Endothelial cell of umbilical vein (primary cell): Measurements from ENCODE around the gene MDN1. TPM values are rescaled to one million over a fixed set of nuclear protein-coding genes. Genes with fewer than 3 reads are reported as not detected.

Source experiments
- BruUV-seq: library from RNA; stranded (reverse); fragments of 400-500 nt; replicated peaks from 2 replicates; lab custom pipeline; 2021; lab: Mats Ljungman, UMichigan
- CTCF ChIA-PET: fragments of 300-600, 350-600 bp; sonication (Branson Sonifier 250); formaldehyde crosslinking; loops from one replicate; lab custom pipeline; 2021; ENCODE audit warnings: antibody characterized with exemption, inconsistent platforms; lab: Charles Lee
- POLR2A ChIA-PET: fragments of 300-600, 350-600 bp; sonication (Branson Sonifier 250); formaldehyde crosslinking; loops from one replicate; lab custom pipeline; 2021; ENCODE audit warnings: antibody characterized with exemption, inconsistent platforms; lab: Charles Lee
- DNase-seq: peaks from one replicate; pipeline ENCODE4 v3.0.0-alpha.2; 2011; ENCODE audit warnings: low read depth, low spot score
- FAIRE-seq: peaks from 2 replicates; lab custom pipeline; 2011; peaks lifted over from hg19 to GRCh38; lab: Jason Lieb, UNC
- H2AFZ ChIP-seq: 2 replicates; pipeline ENCODE4 v1.6.0; 2012; ENCODE audit warnings: low read depth, low read length, control low read depth, inconsistent platforms
- H3K27ac ChIP-seq: 2 replicates; pipeline ENCODE4 v1.5.1; 2011; ENCODE audit warnings: low read depth, mild to moderate bottlenecking, control low read depth, low read length, moderate library complexity; ENCODE audit not compliant: insufficient read depth
- H3K27me3 ChIP-seq, 2 experiments: 2 replicates each; pipeline versions ENCODE4 v1.6.0 to v1.6.1; 2011; ENCODE audit warnings: low read length in 2 of 2, mixed read lengths in 1 of 2; ENCODE audit not compliant: control insufficient read depth in 2 of 2, insufficient read depth in 2 of 2
- H3K36me3 ChIP-seq, 2 experiments: 2 replicates in 1 of 2; 3 replicates in 1 of 2; pipeline ENCODE4 v1.5.1; 2011; ENCODE audit warnings: low read length in 2 of 2, mild to moderate bottlenecking in 1 of 2, moderate library complexity in 1 of 2; ENCODE audit not compliant: control insufficient read depth in 2 of 2, insufficient read depth in 2 of 2; ENCODE audit errors: extremely low read depth in 1 of 2
- H3K4me1 ChIP-seq: 3 replicates; pipeline ENCODE4 v1.5.1; 2011; ENCODE audit warnings: mild to moderate bottlenecking, low read length; ENCODE audit not compliant: control insufficient read depth, insufficient read depth; ENCODE audit errors: extremely low read depth
- H3K4me2 ChIP-seq: 2 replicates; pipeline ENCODE4 v1.6.1; 2011; ENCODE audit warnings: low read length, control low read depth, mixed read lengths; ENCODE audit not compliant: insufficient read depth
- H3K4me3 ChIP-seq, 3 experiments: fragments of 200-600 bp in 1 of 3; sonication (generic), shearing (Covaris generic) in 1 of 3; replicated peaks in 1 of 3; 2 replicates each; pipeline ENCODE4 v1.5.1; 2011 to 2016; ENCODE audit warnings: control low read depth in 3 of 3, low read length in 3 of 3, mild to moderate bottlenecking in 2 of 3, inconsistent platforms in 1 of 3, low read depth in 1 of 3, moderate library complexity in 1 of 3; ENCODE audit not compliant: insufficient read depth in 1 of 3
- H3K79me2 ChIP-seq: 2 replicates; pipeline ENCODE4 v1.6.0; 2012; ENCODE audit warnings: low read length, inconsistent platforms; ENCODE audit not compliant: control insufficient read depth, insufficient read depth
- H3K9ac ChIP-seq: replicated peaks from 2 replicates; pipeline ENCODE3; 2011; ENCODE audit warnings: low read length, control low read depth; ENCODE audit not compliant: insufficient read depth; ENCODE audit errors: extremely low read depth
- H3K9me1 ChIP-seq: replicated peaks from 3 replicates; pipeline ENCODE4 v1.6.0; 2011; ENCODE audit warnings: mild to moderate bottlenecking, low read length; ENCODE audit not compliant: control insufficient read depth, insufficient read depth; ENCODE audit errors: extremely low read depth
- H3K9me3 ChIP-seq: replicated peaks from 2 replicates; pipeline ENCODE4 v1.5.1; 2012; ENCODE audit warnings: low read length, inconsistent platforms; ENCODE audit not compliant: control insufficient read depth, insufficient read depth
- H4K20me1 ChIP-seq: replicated peaks from 2 replicates; pipeline ENCODE3; 2011; ENCODE audit warnings: mild to moderate bottlenecking, low read length; ENCODE audit not compliant: control insufficient read depth, insufficient read depth; ENCODE audit errors: extremely low read depth
- EZH2 ChIP-seq: IDR thresholded peaks from 2 replicates; pipeline ENCODE4 v1.6.1; 2012; ENCODE audit warnings: borderline replicate concordance, low read depth, mild to moderate bottlenecking, moderate library complexity, low read length, inconsistent platforms; ENCODE audit not compliant: severe bottlenecking
- FOS ChIP-seq: IDR thresholded peaks from 2 replicates; pipeline ENCODE4 v1.6.1; 2011; ENCODE audit warnings: mild to moderate bottlenecking, low read length, moderate library complexity, borderline replicate concordance; ENCODE audit not compliant: insufficient read depth
- GATA2 ChIP-seq: IDR thresholded peaks from 2 replicates; pipeline ENCODE4 v1.7.0; 2011; ENCODE audit warnings: low read depth, mild to moderate bottlenecking, moderate library complexity, mixed read lengths, low read length; ENCODE audit not compliant: insufficient read length, insufficient read depth
- JUN ChIP-seq: IDR thresholded peaks from 2 replicates; pipeline ENCODE4 v1.6.1; 2011; ENCODE audit warnings: borderline replicate concordance, low read depth; ENCODE audit not compliant: insufficient read length, insufficient read depth
- MYC ChIP-seq: IDR thresholded peaks from one replicate; pipeline ENCODE4 v1.6.1; 2011; ENCODE audit warnings: mild to moderate bottlenecking, low read depth, low read length
- POLR2A ChIP-seq: IDR thresholded peaks from 2 replicates; pipeline ENCODE4 v1.6.1; 2012; ENCODE audit warnings: low read depth, mild to moderate bottlenecking, control low read depth, low read length
- POLR2AphosphoS5 ChIP-seq: IDR thresholded peaks from 2 replicates; pipeline ENCODE4 v1.6.1; 2012; ENCODE audit warnings: low read depth, mild to moderate bottlenecking, control low read depth, low read length, moderate library complexity; ENCODE audit not compliant: insufficient read depth
- dilution Hi-C: fragments of 300-500 bp; cut with MboI; formaldehyde crosslinking; loops from one replicate; pipeline ENCODE4 v1.15.0; 2019; ENCODE audit warnings: low sequenced_read_pairs; ENCODE audit not compliant: extremely low pct_ligation_motif_present
- intact Hi-C: fragments of 100-400 bp; cut with micrococcal nuclease; formaldehyde crosslinking; loops from one replicate; pipeline ENCODE4 v1.10.0; 2022
- polyA plus RNA-seq, 4 experiments: library from polyadenylated mRNA; depleted of rRNA in 3 of 4; stranded (reverse) in 3 of 4; unstranded in 1 of 4; fragments of >200 nt; gene quantifications; 2 replicates each; pipeline versions ENCODE4 v1.2.1 to v1.2.3, GENCODE V29; 2011 to 2012; ENCODE audit warnings: missing spikeins in 1 of 4
- total RNA-seq: library from RNA; stranded (reverse); gene quantifications from 2 replicates; pipeline ENCODE4 v1.2.3, GENCODE V29; 2021
- TF ChIP-seq, protein P1 (sequence below), 2 donors: IDR thresholded peaks; 1 replicate in 1 of 2; 2 replicates in 1 of 2; pipeline ENCODE4 v1.5.1; 2011; ENCODE audit warnings: low read length in 2 of 2, mild to moderate bottlenecking in 2 of 2, moderate library complexity in 2 of 2, control low read depth in 1 of 2, inconsistent platforms in 1 of 2, low read depth in 1 of 2; ENCODE audit not compliant: insufficient read depth in 1 of 2; ENCODE audit errors: extremely low read depth in 1 of 2
- TF ChIP-seq, protein P2 (sequence below): IDR thresholded peaks from 2 replicates; pipeline ENCODE4 v1.6.1; 2011; ENCODE audit not compliant: insufficient read depth, insufficient read length

The MDN1 gene
- total and polyA plus RNA-seq, 2 donors (not counting 3 experiments of a cell fraction or from before 2014, with no cell fraction given) = 9.2 to 39.6 TPM

DNA sequence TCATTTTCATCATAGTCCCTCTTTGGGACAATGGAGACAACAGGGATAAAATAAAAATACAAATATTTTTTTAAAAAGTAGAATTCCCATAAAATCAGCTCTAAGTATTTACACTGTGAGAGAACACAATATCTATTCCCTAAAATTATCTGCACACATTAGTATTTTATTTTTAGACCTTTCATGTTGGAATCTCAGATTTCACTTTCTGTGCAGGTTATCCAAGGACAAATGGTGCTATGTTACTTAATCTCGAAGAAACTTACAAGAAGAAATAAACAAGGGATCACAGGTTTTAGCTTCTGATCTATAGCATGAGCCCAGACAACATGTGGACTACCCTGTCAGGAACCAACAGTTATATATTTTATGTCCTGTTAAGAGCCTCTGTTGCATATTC lies 158.0 kb downstream of the MDN1 start:
- Histone ChIP-seq H3K27ac (no peak overlapping the region), H4K20me1 (no peaks in the 10 kb centered on the region), H3K27me3 (no peaks in the 10 kb centered on the region), H3K4me3 (no peak overlapping the region), H3K4me1 (no peaks in the 10 kb centered on the region), H3K9ac (no peak overlapping the region), H3K4me2 (no peak overlapping the region), H3K79me2 (no peaks in the 10 kb centered on the region), H3K9me3 (no peaks in the 10 kb centered on the region), H2AFZ (no peak overlapping the region), H3K9me1 (no peaks in the 10 kb centered on the region), H3K36me3 (peaks cover 11 to 16% of the 10 kb centered on the region in 2 experiments)
- TF ChIP-seq MYC (no peak), FOS (no peak), GATA2 (no peak), EZH2 (no peak), JUN (no peak), POLR2AphosphoS5 (no peak), POLR2A (no peak)
- TF ChIP-seq, protein P1, sequence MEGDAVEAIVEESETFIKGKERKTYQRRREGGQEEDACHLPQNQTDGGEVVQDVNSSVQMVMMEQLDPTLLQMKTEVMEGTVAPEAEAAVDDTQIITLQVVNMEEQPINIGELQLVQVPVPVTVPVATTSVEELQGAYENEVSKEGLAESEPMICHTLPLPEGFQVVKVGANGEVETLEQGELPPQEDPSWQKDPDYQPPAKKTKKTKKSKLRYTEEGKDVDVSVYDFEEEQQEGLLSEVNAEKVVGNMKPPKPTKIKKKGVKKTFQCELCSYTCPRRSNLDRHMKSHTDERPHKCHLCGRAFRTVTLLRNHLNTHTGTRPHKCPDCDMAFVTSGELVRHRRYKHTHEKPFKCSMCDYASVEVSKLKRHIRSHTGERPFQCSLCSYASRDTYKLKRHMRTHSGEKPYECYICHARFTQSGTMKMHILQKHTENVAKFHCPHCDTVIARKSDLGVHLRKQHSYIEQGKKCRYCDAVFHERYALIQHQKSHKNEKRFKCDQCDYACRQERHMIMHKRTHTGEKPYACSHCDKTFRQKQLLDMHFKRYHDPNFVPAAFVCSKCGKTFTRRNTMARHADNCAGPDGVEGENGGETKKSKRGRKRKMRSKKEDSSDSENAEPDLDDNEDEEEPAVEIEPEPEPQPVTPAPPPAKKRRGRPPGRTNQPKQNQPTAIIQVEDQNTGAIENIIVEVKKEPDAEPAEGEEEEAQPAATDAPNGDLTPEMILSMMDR (IDR thresholded peaks at IDR 0.05; ENCODE audit: extremely low read depth in 1 of 2, insufficient read depth in 1 of 2, low read depth in 1 of 2, low read length in 2 of 2) = no peak
- TF ChIP-seq, protein P2, sequence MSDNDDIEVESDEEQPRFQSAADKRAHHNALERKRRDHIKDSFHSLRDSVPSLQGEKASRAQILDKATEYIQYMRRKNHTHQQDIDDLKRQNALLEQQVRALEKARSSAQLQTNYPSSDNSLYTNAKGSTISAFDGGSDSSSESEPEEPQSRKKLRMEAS = no peak
- DNase-seq (no peak), FAIRE-seq (no peak)
- no TSS peak for BruUV-seq
- dilution Hi-C loops = no loop called here
- intact Hi-C loops = no loop called here
- ChIA-PET CTCF (interaction anchor here (1.1 kb wide), 1 partner anchor 23 kb away, joined by 4 read pairs; the partner anchor contains the start of gene LYRM2), POLR2A (no interaction called here)
